HUES64 (cell line): ENCODE results near the gene ADAMTS7. TPM values are rescaled to one million over a fixed set of nuclear protein-coding genes. Genes with fewer than 3 reads are reported as not detected.
"Not testable (repeated sequence)": the region's sequence is repeated elsewhere in the genome, so short reads cannot be mapped to it uniquely, and the experiment has no call there.

Experiments
- H3K27ac ChIP-seq: 2 replicates; pipeline ENCODE4 v1.7.0; 2013; ENCODE audit warnings: low read depth, low read length, inconsistent platforms
- H3K27me3 ChIP-seq: 2 replicates; pipeline ENCODE4 v1.6.1; 2013; ENCODE audit warnings: mild to moderate bottlenecking, low read length; ENCODE audit not compliant: insufficient read depth
- H3K36me3 ChIP-seq: 2 replicates; pipeline ENCODE4 v1.6.1; 2013; ENCODE audit warnings: mild to moderate bottlenecking, low read length; ENCODE audit not compliant: insufficient read depth
- H3K4me1 ChIP-seq: 2 replicates; pipeline ENCODE4 v1.6.1; 2013; ENCODE audit warnings: mild to moderate bottlenecking, low read length, moderate library complexity; ENCODE audit not compliant: insufficient read depth
- H3K4me3 ChIP-seq: 2 replicates; pipeline ENCODE4 v1.5.1; 2013; ENCODE audit warnings: mild to moderate bottlenecking, low read length, moderate library complexity
- H3K9ac ChIP-seq: 2 replicates; pipeline ENCODE4 v1.6.1; 2013; ENCODE audit warnings: mild to moderate bottlenecking, low read depth, low read length
- H3K9me3 ChIP-seq: 2 replicates; pipeline ENCODE4 v1.6.1; 2013; ENCODE audit warnings: low read depth, low read length; ENCODE audit not compliant: insufficient read depth
- WGBS: fragments of 150-250, 120-280 bp; methylation state at CpG from one replicate; pipeline ENCODE4 v1.1.7; 2013; ENCODE audit warnings: missing lambda C conversion rate; 5-methylcytosine and 5-hydroxymethylcytosine counted together
- polyA plus RNA-seq, 2 experiments: library from polyadenylated mRNA; stranded (reverse); fragments of 50-300 nt; gene quantifications; one replicate each; pipeline ENCODE4 v1.2.3, GENCODE V29; 2013

The ADAMTS7 gene
- 20.6 TPM for polyA plus RNA-seq (2013, experiment 1 of 2)
- polyA plus RNA-seq (2013, experiment 2 of 2), result 26.4 TPM

- no peaks in the 10 kb centered on the region for H3K36me3 ChIP-seq
- WGBS, result 2% methylated on average over 73 of the region's 73 CpGs
- H3K27me3 ChIP-seq, result peaks cover 22% of the 10 kb centered on the region
- H3K27ac ChIP-seq, result peak within 1 kb of the TSS; percentile 64
- H3K4me1 ChIP-seq, result peaks cover 8% of the 10 kb centered on the region; the same call in 1 of the 2 replicates
- no peaks in the 10 kb centered on the region for H3K9me3 ChIP-seq
- H3K4me3 ChIP-seq, result peak within 1 kb of the TSS; percentile 93
- H3K9ac ChIP-seq, result peak within 1 kb of the TSS; percentile 76
Measured at GRCh38 chr15:78811124-78811824, at the start of gene ADAMTS7. Gene ADAMTS7, minus strand, starts transcription at chr15:78811464. Its CDS starts 244 bp downstream, at chr15:78811220.

GRCh38 chr15:78859971-78860719 lies 48.9 kb upstream of the ADAMTS7 start:
- peak overlapping the region; percentile 90 for H3K9ac ChIP-seq
- WGBS, result 3% methylated on average over 26 of the region's 28 CpGs
- peak overlapping the region; percentile 76 for H3K4me3 ChIP-seq

GRCh38 chr15:78855746-78856145 lies 44.5 kb upstream of the ADAMTS7 start:
- Histone ChIP-seq H3K27me3 (no peaks in the 10 kb centered on the region), H3K4me3 (no peak overlapping the region), H3K36me3 (no peaks in the 10 kb centered on the region), H3K9ac (no peak overlapping the region), H3K9me3 (peaks cover 4% of the 10 kb centered on the region; the same call in 1 of the 2 replicates), H3K27ac (no peak overlapping the region), H3K4me1 (peaks cover 8% of the 10 kb centered on the region)
- WGBS, result 72% methylated on average over 4 of the region's 4 CpGs

More at GRCh38 chr15:78859971-78860719, 48.9 kb upstream of the ADAMTS7 start:
- H3K36me3 ChIP-seq, result no peaks in the 10 kb centered on the region
- no peaks in the 10 kb centered on the region for H3K27me3 ChIP-seq
- H3K4me1 ChIP-seq, result no peaks in the 10 kb centered on the region
- peaks cover 4% of the 10 kb centered on the region; the same call in 1 of the 2 replicates for H3K9me3 ChIP-seq
- H3K27ac ChIP-seq, result peak overlapping the region; percentile 91

GRCh38 chr15:78854833-78855372 lies 43.6 kb upstream of the ADAMTS7 start:
- H3K9ac ChIP-seq, result no peak overlapping the region
- WGBS, result 97% methylated on average over 2 of the region's 2 CpGs

GRCh38 chr15:78853500-78853899 lies 42.2 kb upstream of the ADAMTS7 start:
- H3K27me3 ChIP-seq, result no peaks in the 10 kb centered on the region
- H3K4me3 ChIP-seq, result no peak overlapping the region
- H3K4me1 ChIP-seq, result peaks cover 10% of the 10 kb centered on the region
- no peak overlapping the region for H3K9ac ChIP-seq
- H3K9me3 ChIP-seq, result peaks cover under 1% of the 10 kb centered on the region; the same call in 1 of the 2 replicates
- WGBS, result 93% methylated on average over 6 of the region's 6 CpGs
- H3K27ac ChIP-seq, result no peak overlapping the region
- no peaks in the 10 kb centered on the region for H3K36me3 ChIP-seq

More at GRCh38 chr15:78854833-78855372, 43.6 kb upstream of the ADAMTS7 start:
- no peaks in the 10 kb centered on the region for H3K36me3 ChIP-seq
- H3K4me3 ChIP-seq, result no peak overlapping the region
- H3K27ac ChIP-seq, result no peak overlapping the region
- peaks cover 10% of the 10 kb centered on the region for H3K4me1 ChIP-seq
- peaks cover 4% of the 10 kb centered on the region; the same call in 1 of the 2 replicates for H3K9me3 ChIP-seq
- H3K27me3 ChIP-seq, result no peaks in the 10 kb centered on the region

- no peaks in the 10 kb centered on the region for H3K9me3 ChIP-seq
- no peak overlapping the region for H3K4me3 ChIP-seq
- 28% methylated on average over 6 of the region's 6 CpGs for whole genome bisulfite sequencing
- no peak overlapping the region; the same call in 1 of the 2 replicates for H3K27ac ChIP-seq
- H3K4me1 ChIP-seq, result peaks cover 10% of the 10 kb centered on the region
- H3K27me3 ChIP-seq, result no peaks in the 10 kb centered on the region
- no peaks in the 10 kb centered on the region for H3K36me3 ChIP-seq
- H3K9ac ChIP-seq, result no peak overlapping the region
Measured at GRCh38 chr15:78850941-78851755, 39.9 kb upstream of the ADAMTS7 start.

- H3K9ac ChIP-seq, result no peak overlapping the region
- H3K4me3 ChIP-seq, result no peak overlapping the region
- H3K36me3 ChIP-seq, result no peaks in the 10 kb centered on the region
- peaks cover 10% of the 10 kb centered on the region for H3K4me1 ChIP-seq
- no peaks in the 10 kb centered on the region for H3K27me3 ChIP-seq
- H3K9me3 ChIP-seq, result no peaks in the 10 kb centered on the region
- WGBS, result 94% methylated on average over 2 of the region's 2 CpGs
- no peak overlapping the region; the same call in 1 of the 2 replicates for H3K27ac ChIP-seq
Measured at GRCh38 chr15:78850352-78850751, 39.1 kb upstream of the ADAMTS7 start.

GRCh38 chr15:78847387-78847906 lies 36.2 kb upstream of the ADAMTS7 start:
- not testable (repeated sequence) for H3K36me3 ChIP-seq, H3K9ac ChIP-seq, H3K9me3 ChIP-seq, H3K27ac ChIP-seq, H3K4me3 ChIP-seq, H3K27me3 ChIP-seq
- H3K4me1 ChIP-seq, result peaks cover 10% of the 10 kb centered on the region
- WGBS, result 91% methylated on average over 15 of the region's 15 CpGs

- H3K9ac ChIP-seq, H3K36me3 ChIP-seq, H3K4me3 ChIP-seq, H3K27me3 ChIP-seq, H3K27ac ChIP-seq, H3K9me3 ChIP-seq: not testable (repeated sequence)
- 96% methylated on average over 27 of the region's 27 CpGs for WGBS
- H3K4me1 ChIP-seq, result peaks cover 10% of the 10 kb centered on the region
Measured at GRCh38 chr15:78846906-78847305, 35.6 kb upstream of the ADAMTS7 start.

- no peaks in the 10 kb centered on the region for H3K9me3 ChIP-seq
- no peak overlapping the region for H3K4me3 ChIP-seq
- H3K27me3 ChIP-seq, result no peaks in the 10 kb centered on the region
- H3K36me3 ChIP-seq, result no peaks in the 10 kb centered on the region
- no peak overlapping the region for H3K27ac ChIP-seq
- 77% methylated on average over 3 of the region's 3 CpGs for WGBS
- no peak overlapping the region for H3K9ac ChIP-seq
- H3K4me1 ChIP-seq, result no peaks in the 10 kb centered on the region
Measured at GRCh38 chr15:78842519-78842918, 31.3 kb upstream of the ADAMTS7 start.
